Fibroblast of the aortic adventitia (primary cell): ENCODE data around the gene MATN4. TPM values are rescaled to one million over a fixed set of nuclear protein-coding genes. Genes with fewer than 3 reads are reported as not detected.

Experiments used
- DNase-seq: peaks from one replicate; pipeline ENCODE4 v3.0.0-alpha.2; 2010; ENCODE audit warnings: low read depth
- H3K4me3 ChIP-seq: 2 replicates; pipeline ENCODE4 v1.5.1; 2011; ENCODE audit warnings: low read depth, mild to moderate bottlenecking, control low read depth, low read length, moderate library complexity
- CTCF ChIP-seq: IDR thresholded peaks from 2 replicates; pipeline ENCODE4 v1.5.1; 2011; ENCODE audit warnings: mild to moderate bottlenecking, low read length, control low read depth, inconsistent platforms; ENCODE audit not compliant: insufficient read depth
- total RNA-seq: library from RNA; depleted of rRNA; stranded (reverse); fragments of >200 nt; gene quantifications from 2 replicates; pipeline ENCODE4 v1.2.3, GENCODE V29; 2012; ENCODE audit warnings: low replicate concordance

The MATN4 gene
- total RNA-seq, 1 donor = not detected

DNA sequence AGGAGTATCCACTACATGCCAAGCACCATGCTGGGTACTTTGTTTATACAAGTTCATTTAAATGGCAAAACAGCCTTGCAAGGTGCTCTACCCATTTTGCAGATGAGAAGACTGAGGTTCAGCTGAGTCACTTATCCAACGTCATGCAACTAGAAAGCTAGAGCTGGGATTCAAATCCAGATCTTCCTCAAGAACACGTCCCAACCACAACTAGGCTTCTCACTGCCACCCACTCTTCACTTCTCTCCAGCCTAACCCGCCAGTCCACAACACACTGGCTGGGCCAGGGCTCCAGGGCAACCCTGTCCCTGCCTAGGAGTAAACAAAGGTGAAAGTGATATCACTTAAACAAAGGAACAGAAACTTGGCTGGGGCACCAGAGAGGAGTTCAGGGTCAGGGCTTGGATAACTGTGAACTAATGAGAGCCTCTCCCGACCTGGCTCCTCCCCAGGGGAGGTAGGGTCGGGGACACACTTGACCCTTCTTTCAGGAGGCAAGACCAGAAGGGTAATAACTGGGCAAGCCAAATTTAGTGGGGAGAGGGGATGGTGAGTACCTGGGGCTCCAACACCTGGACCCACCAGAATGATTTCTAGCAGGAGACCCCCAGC is 32.2 kb upstream of the MATN4 start:
- no peak overlapping the region for H3K4me3 ChIP-seq

GRCh38 chr20:45339799-45340198 is 31.7 kb upstream of the MATN4 start:
- H3K4me3 ChIP-seq = no peak overlapping the region
- TF ChIP-seq CTCF = no peak
- no peak for DNase-seq

More for the DNA sequence above, 32.2 kb upstream of the MATN4 start:
- no peak for DNase-seq
- no peak for TF ChIP-seq CTCF

DNA sequence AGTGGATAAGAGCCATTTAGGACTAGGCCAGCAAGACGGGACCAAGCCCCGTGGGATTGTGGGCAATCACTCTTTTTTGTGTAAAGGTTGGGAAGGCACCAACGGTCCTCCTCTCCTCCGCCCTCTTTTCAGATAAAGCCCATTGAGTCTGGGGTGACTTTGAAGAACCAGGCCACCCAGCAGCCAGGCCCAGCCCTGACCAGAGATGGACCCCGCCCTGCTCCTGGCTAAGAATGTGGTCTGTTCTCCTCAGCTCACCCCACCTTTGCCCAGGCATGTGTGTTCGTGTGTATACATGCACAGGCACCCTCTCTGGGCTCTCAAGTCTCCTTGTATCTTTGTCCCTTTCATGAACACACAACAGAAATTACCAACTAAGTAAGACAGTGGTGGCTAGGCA is 31.0 kb upstream of the MATN4 start:
- H3K4me3 ChIP-seq = no peak overlapping the region
- no peak for DNase-seq
- TF ChIP-seq CTCF = no peak

DNA sequence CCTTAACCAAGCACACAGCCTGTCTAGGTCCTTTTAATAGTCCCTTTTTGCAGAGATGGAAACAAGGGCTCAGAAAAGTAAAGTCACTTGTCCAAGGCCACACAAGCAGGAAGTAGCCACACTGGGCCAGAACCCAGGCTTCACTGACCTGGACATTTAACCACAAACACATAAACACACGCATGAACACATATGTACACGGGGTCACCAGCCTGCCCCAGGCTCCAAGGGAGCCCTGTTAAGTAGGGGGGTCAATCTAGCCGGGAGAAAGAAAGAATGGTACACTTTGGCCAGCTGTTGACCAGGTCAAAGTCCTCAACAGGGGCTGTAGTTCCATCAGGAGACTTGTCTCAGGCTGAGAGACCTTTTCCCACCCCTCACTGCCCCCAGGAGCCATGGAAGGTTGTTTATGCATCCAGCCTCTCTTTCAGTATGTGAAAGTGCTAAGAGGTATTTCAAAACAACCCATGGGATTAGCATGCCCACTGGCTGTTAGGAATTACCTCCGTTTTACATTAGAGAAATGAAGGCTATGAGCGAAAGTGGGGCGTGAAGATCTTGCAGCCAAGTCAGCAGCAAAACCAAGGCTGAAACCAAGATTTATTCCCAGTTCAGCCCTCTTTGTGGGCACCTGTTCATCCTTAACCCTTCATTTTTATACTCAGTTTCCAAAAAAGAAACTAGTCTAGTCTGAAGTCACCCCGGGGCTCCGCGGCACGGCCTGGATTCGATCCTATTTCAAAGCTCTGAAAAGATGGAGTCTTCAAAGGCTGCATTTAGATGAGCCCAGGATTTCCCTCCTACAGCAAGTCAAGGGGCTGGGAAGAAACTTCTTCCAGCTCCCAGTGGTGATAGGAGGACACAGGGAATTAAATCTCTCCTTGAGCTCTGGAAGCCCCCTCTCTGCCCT is 30.3 kb upstream of the MATN4 start:
- DNase-seq = no peak
- no peak overlapping the region for H3K4me3 ChIP-seq
- TF ChIP-seq CTCF = no peak

GRCh38 chr20:45337367-45338120 is 29.4 kb upstream of the MATN4 start:
- no peak overlapping the region for H3K4me3 ChIP-seq
- peak; percentile 90 for DNase-seq
- TF ChIP-seq CTCF = no peak

- TF ChIP-seq CTCF = no peak
- DNase-seq = peak; percentile 84
- H3K4me3 ChIP-seq = no peak overlapping the region
Observed at GRCh38 chr20:45336530-45337366, 28.6 kb upstream of the MATN4 start.
